HepG2 (cell line): ENCODE data around the gene C5orf34. TPM values are rescaled to one million over a fixed set of nuclear protein-coding genes. Genes with fewer than 3 reads are reported as not detected.

Source experiments
- CREB1 ChIP-seq, 2 experiments: fragments of 450-650 bp in 1 of 2; IDR thresholded peaks; 2 replicates each; pipeline ENCODE4 v1.6.1; 2016 to 2017; ENCODE audit warnings: control low read depth in 1 of 2, mild to moderate bottlenecking in 1 of 2, missing compliant biosample characterization in 1 of 2, missing genetic modification characterization in 1 of 2
- NAIF1 ChIP-seq: sonication (generic); formaldehyde crosslinking; IDR thresholded peaks from 2 replicates; pipeline ENCODE4 v1.5.0; 2020; ENCODE audit warnings: mild to moderate bottlenecking, missing genetic modification reagents, borderline replicate concordance
- POGZ ChIP-seq: sonication (generic); formaldehyde crosslinking; IDR thresholded peaks from 2 replicates; pipeline ENCODE4 v1.4.0; 2020; ENCODE audit warnings: mild to moderate bottlenecking, missing genetic modification reagents
- ZBTB1 ChIP-seq: sonication (generic); formaldehyde crosslinking; IDR thresholded peaks from 2 replicates; pipeline ENCODE4 v1.4.0; 2020; ENCODE audit warnings: missing genetic modification reagents, borderline replicate concordance
- ZNF441 ChIP-seq: sonication (generic); formaldehyde crosslinking; IDR thresholded peaks from 2 replicates; pipeline ENCODE4 v1.7.0; 2021; ENCODE audit warnings: missing genetic modification reagents, borderline replicate concordance
- ZNF567 ChIP-seq: sonication (generic); formaldehyde crosslinking; IDR thresholded peaks from 2 replicates; pipeline ENCODE4 v1.8.1; 2023; ENCODE audit warnings: mild to moderate bottlenecking, missing genetic modification reagents, borderline replicate concordance
- ZNF724P ChIP-seq: sonication (generic); formaldehyde crosslinking; IDR thresholded peaks from 2 replicates; pipeline ENCODE4 v1.8.0; 2022; ENCODE audit warnings: missing genetic modification reagents, borderline replicate concordance
- ZNF883 ChIP-seq: sonication (generic); formaldehyde crosslinking; IDR thresholded peaks from 2 replicates; pipeline ENCODE4 v1.5.1; 2020; ENCODE audit warnings: mild to moderate bottlenecking, missing genetic modification reagents; ENCODE audit errors: not compliant biosample characterization
- polyA plus RNA-seq, 8 experiments: library from polyadenylated mRNA; depleted of rRNA in 3 of 8; stranded (reverse) in 7 of 8; unstranded in 1 of 8; fragments of >200 nt; fragmentation: Illumina TruSeq in 4 of 8; extraction: Trizol in 4 of 8; gene quantifications; 2 replicates each; pipeline versions ENCODE4 v1.2.1 to v1.2.3, GENCODE V29; 2011 to 2016; ENCODE audit warnings: low read depth in 4 of 8, missing spikeins in 1 of 8, mixed read lengths in 1 of 8; ENCODE audit not compliant: insufficient read depth in 1 of 8
- total RNA-seq, 5 experiments: library from RNA; depleted of rRNA; stranded (reverse); fragments of >200 nt; fragmentation: Illumina TruSeq; extraction: Trizol; gene quantifications; 2 replicates each; pipeline ENCODE4 v1.2.3, GENCODE V29; 2016; ENCODE audit warnings: low read depth in 1 of 5
- TF ChIP-seq, protein P1 (sequence below): sonication (generic); formaldehyde crosslinking; IDR thresholded peaks from 2 replicates; pipeline ENCODE4 v1.4.0; 2020; ENCODE audit warnings: missing genetic modification reagents
- TF ChIP-seq, protein P2 (sequence below): IDR thresholded peaks from 2 replicates; pipeline ENCODE4 v1.6.1; 2016; ENCODE audit warnings: mild to moderate bottlenecking
- TF ChIP-seq, protein P3 (sequence below): sonication (generic); formaldehyde crosslinking; IDR thresholded peaks from 2 replicates; pipeline ENCODE4 v1.5.0; 2020; ENCODE audit warnings: mild to moderate bottlenecking, missing genetic modification reagents, moderate library complexity
- TF ChIP-seq, protein P4 (sequence below): sonication (generic); formaldehyde crosslinking; conservative IDR thresholded peaks from 2 replicates; pipeline ENCODE4 v1.8.0; 2022; ENCODE audit warnings: missing genetic modification reagents
- TF ChIP-seq, protein P5 (sequence below): sonication (generic); formaldehyde crosslinking; IDR thresholded peaks from 2 replicates; pipeline ENCODE4 v1.4.0; 2020; ENCODE audit warnings: mild to moderate bottlenecking, missing genetic modification reagents

Gene C5orf34
- total and polyA plus RNA-seq, 2 of the 13 experiments (the other 11 are each of a cell fraction or from before 2014, with no cell fraction given) = 3.2 to 6.4 TPM

DNA sequence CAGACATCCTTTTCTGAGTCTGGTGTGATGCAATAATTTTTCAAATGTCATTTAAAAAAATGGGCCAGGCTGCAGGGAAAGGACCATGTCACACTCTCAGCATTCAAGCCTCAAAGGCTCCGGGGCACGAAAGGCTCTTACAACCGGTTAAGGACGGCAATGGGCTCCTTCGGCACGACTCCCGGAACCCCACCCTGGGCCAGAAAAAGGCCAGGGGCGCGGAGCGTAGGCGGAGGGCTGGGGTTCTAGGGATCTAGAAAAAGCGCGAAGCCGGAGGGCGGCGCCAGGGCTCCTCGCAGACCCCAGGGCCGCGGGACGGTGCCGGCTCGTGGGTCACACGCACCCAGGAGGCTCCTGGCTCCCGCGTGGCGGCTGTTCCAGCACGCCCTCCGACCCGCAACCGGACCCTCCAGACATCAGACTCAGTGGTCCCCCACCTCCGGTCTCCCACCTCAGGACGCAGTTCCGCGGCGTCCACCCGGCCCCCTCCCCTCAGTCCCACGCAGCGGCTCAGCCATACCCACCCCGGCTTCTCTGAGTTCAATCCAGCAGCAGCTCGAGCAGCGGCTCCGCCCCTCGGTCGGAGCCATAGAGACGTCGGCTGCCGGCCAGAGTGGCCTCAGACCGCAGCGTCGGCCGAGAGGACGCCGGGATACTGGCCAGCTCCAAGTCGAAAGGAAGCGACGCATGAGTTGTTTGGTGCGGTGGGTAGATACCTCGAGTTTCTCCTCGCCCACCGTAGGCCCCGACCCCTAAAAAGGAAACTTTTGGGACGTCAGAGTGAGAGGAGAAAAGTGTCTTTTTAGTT lies 31.4 kb downstream of the C5orf34 start, which contains the start of gene TMEM267 (continued):
- 0 out of 2 replicates have a peak, but pooled peaks have one; percentile 45 for TF ChIP-seq ZBTB1 (CRISPR knock-in tag)
- TF ChIP-seq, protein P1, sequence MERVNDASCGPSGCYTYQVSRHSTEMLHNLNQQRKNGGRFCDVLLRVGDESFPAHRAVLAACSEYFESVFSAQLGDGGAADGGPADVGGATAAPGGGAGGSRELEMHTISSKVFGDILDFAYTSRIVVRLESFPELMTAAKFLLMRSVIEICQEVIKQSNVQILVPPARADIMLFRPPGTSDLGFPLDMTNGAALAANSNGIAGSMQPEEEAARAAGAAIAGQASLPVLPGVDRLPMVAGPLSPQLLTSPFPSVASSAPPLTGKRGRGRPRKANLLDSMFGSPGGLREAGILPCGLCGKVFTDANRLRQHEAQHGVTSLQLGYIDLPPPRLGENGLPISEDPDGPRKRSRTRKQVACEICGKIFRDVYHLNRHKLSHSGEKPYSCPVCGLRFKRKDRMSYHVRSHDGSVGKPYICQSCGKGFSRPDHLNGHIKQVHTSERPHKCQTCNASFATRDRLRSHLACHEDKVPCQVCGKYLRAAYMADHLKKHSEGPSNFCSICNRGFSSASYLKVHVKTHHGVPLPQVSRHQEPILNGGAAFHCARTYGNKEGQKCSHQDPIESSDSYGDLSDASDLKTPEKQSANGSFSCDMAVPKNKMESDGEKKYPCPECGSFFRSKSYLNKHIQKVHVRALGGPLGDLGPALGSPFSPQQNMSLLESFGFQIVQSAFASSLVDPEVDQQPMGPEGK (CRISPR knock-in tag) = peak; percentile 52
- TF ChIP-seq ZNF567 = no peak; the same call in 1 of the 2 replicates
- TF ChIP-seq, protein P2, sequence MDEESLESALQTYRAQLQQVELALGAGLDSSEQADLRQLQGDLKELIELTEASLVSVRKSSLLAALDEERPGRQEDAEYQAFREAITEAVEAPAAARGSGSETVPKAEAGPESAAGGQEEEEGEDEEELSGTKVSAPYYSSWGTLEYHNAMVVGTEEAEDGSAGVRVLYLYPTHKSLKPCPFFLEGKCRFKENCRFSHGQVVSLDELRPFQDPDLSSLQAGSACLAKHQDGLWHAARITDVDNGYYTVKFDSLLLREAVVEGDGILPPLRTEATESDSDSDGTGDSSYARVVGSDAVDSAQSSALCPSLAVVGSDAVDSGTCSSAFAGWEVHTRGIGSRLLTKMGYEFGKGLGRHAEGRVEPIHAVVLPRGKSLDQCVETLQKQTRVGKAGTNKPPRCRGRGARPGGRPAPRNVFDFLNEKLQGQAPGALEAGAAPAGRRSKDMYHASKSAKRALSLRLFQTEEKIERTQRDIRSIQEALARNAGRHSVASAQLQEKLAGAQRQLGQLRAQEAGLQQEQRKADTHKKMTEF (CRISPR knock-in tag) = peak; percentile 76
- peak; percentile 61; the same call in 1 of the 2 replicates for TF ChIP-seq CREB1 (IDR thresholded peaks at IDR 0.05)
- TF ChIP-seq CREB1 (CRISPR knock-in tag; IDR thresholded peaks at IDR 0.05) = peak; percentile 84
- TF ChIP-seq, protein P3, sequence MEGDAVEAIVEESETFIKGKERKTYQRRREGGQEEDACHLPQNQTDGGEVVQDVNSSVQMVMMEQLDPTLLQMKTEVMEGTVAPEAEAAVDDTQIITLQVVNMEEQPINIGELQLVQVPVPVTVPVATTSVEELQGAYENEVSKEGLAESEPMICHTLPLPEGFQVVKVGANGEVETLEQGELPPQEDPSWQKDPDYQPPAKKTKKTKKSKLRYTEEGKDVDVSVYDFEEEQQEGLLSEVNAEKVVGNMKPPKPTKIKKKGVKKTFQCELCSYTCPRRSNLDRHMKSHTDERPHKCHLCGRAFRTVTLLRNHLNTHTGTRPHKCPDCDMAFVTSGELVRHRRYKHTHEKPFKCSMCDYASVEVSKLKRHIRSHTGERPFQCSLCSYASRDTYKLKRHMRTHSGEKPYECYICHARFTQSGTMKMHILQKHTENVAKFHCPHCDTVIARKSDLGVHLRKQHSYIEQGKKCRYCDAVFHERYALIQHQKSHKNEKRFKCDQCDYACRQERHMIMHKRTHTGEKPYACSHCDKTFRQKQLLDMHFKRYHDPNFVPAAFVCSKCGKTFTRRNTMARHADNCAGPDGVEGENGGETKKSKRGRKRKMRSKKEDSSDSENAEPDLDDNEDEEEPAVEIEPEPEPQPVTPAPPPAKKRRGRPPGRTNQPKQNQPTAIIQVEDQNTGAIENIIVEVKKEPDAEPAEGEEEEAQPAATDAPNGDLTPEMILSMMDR (CRISPR knock-in tag) = no peak
- TF ChIP-seq POGZ (CRISPR knock-in tag) = peak; percentile 91
- TF ChIP-seq, protein P4, sequence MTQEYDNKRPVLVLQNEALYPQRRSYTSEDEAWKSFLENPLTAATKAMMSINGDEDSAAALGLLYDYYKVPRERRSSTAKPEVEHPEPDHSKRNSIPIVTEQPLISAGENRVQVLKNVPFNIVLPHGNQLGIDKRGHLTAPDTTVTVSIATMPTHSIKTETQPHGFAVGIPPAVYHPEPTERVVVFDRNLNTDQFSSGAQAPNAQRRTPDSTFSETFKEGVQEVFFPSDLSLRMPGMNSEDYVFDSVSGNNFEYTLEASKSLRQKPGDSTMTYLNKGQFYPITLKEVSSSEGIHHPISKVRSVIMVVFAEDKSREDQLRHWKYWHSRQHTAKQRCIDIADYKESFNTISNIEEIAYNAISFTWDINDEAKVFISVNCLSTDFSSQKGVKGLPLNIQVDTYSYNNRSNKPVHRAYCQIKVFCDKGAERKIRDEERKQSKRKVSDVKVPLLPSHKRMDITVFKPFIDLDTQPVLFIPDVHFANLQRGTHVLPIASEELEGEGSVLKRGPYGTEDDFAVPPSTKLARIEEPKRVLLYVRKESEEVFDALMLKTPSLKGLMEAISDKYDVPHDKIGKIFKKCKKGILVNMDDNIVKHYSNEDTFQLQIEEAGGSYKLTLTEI (CRISPR knock-in tag) = no peak
- no peak for TF ChIP-seq ZNF441 (CRISPR knock-in tag)
- TF ChIP-seq NAIF1 (CRISPR knock-in tag) = 0 out of 2 replicates have a peak, but pooled peaks have one; percentile 49
- no peak for TF ChIP-seq ZNF724P
- TF ChIP-seq ZNF883 (CRISPR knock-in tag) = peak; percentile 77
- TF ChIP-seq, protein P5, sequence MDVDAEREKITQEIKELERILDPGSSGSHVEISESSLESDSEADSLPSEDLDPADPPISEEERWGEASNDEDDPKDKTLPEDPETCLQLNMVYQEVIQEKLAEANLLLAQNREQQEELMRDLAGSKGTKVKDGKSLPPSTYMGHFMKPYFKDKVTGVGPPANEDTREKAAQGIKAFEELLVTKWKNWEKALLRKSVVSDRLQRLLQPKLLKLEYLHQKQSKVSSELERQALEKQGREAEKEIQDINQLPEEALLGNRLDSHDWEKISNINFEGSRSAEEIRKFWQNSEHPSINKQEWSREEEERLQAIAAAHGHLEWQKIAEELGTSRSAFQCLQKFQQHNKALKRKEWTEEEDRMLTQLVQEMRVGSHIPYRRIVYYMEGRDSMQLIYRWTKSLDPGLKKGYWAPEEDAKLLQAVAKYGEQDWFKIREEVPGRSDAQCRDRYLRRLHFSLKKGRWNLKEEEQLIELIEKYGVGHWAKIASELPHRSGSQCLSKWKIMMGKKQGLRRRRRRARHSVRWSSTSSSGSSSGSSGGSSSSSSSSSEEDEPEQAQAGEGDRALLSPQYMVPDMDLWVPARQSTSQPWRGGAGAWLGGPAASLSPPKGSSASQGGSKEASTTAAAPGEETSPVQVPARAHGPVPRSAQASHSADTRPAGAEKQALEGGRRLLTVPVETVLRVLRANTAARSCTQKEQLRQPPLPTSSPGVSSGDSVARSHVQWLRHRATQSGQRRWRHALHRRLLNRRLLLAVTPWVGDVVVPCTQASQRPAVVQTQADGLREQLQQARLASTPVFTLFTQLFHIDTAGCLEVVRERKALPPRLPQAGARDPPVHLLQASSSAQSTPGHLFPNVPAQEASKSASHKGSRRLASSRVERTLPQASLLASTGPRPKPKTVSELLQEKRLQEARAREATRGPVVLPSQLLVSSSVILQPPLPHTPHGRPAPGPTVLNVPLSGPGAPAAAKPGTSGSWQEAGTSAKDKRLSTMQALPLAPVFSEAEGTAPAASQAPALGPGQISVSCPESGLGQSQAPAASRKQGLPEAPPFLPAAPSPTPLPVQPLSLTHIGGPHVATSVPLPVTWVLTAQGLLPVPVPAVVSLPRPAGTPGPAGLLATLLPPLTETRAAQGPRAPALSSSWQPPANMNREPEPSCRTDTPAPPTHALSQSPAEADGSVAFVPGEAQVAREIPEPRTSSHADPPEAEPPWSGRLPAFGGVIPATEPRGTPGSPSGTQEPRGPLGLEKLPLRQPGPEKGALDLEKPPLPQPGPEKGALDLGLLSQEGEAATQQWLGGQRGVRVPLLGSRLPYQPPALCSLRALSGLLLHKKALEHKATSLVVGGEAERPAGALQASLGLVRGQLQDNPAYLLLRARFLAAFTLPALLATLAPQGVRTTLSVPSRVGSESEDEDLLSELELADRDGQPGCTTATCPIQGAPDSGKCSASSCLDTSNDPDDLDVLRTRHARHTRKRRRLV (CRISPR knock-in tag) = peak; percentile 83; the same call in 1 of the 2 replicates
